Measurements from ENCODE around the gene LMOD2.

Gene LMOD2

GRCh38 chr7:123680580-123680979 lies 24.9 kb downstream of the LMOD2 start:
- H3K27ac ChIP-seq (ENCODE audit: low read depth, low read length), result no peak overlapping the region
- H3K36me3 ChIP-seq (ENCODE audit: control insufficient read depth, insufficient read depth, low read length), result peaks cover 3% of the 10 kb centered on the region
- no peak overlapping the region for H3K4me3 ChIP-seq (ENCODE audit: low read length)
- H3K4me1 ChIP-seq (ENCODE audit: control insufficient read depth, insufficient read depth, low read length), result no peaks in the 10 kb centered on the region
- H3K9ac ChIP-seq (ENCODE audit: low read length), result no peak overlapping the region
- H3K27me3 ChIP-seq (ENCODE audit: control insufficient read depth, insufficient read depth, low read length), result no peaks in the 10 kb centered on the region

GRCh38 chr7:123681561-123681960 lies 25.9 kb downstream of the LMOD2 start:
- Histone ChIP-seq H3K9ac (ENCODE audit: low read length) (no peak overlapping the region), H3K4me1 (ENCODE audit: control insufficient read depth, insufficient read depth, low read length) (no peaks in the 10 kb centered on the region), H3K27me3 (ENCODE audit: control insufficient read depth, insufficient read depth, low read length) (no peaks in the 10 kb centered on the region), H3K27ac (ENCODE audit: low read depth, low read length) (no peak overlapping the region), H3K4me3 (ENCODE audit: low read length) (no peak overlapping the region), H3K36me3 (ENCODE audit: control insufficient read depth, insufficient read depth, low read length) (peaks cover 3% of the 10 kb centered on the region)

- Histone ChIP-seq H3K4me1 (ENCODE audit: control insufficient read depth, insufficient read depth, low read length) (no peaks in the 10 kb centered on the region), H3K9ac (ENCODE audit: low read length) (no peak overlapping the region), H3K27me3 (ENCODE audit: control insufficient read depth, insufficient read depth, low read length) (no peaks in the 10 kb centered on the region), H3K36me3 (ENCODE audit: control insufficient read depth, insufficient read depth, low read length) (peaks cover 3% of the 10 kb centered on the region), H3K4me3 (ENCODE audit: low read length) (no peak overlapping the region), H3K27ac (ENCODE audit: low read depth, low read length) (no peak overlapping the region)
These were observed 27.0 kb downstream of the LMOD2 start for GRCh38 chr7:123682690-123683089.

GRCh38 chr7:123687161-123687560 lies 31.5 kb downstream of the LMOD2 start:
- peaks cover 9% of the 10 kb centered on the region for H3K36me3 ChIP-seq (ENCODE audit: control insufficient read depth, insufficient read depth, low read length)
- H3K27me3 ChIP-seq (ENCODE audit: control insufficient read depth, insufficient read depth, low read length), result no peaks in the 10 kb centered on the region
- no peak overlapping the region for H3K27ac ChIP-seq (ENCODE audit: low read depth, low read length)
- no peak overlapping the region for H3K4me3 ChIP-seq (ENCODE audit: low read length)
- H3K4me1 ChIP-seq (ENCODE audit: control insufficient read depth, insufficient read depth, low read length), result no peaks in the 10 kb centered on the region
- no peak overlapping the region for H3K9ac ChIP-seq (ENCODE audit: low read length)

- Histone ChIP-seq H3K4me1 (ENCODE audit: control insufficient read depth, insufficient read depth, low read length) (no peaks in the 10 kb centered on the region), H3K36me3 (ENCODE audit: control insufficient read depth, insufficient read depth, low read length) (peaks cover 9% of the 10 kb centered on the region), H3K27ac (ENCODE audit: low read depth, low read length) (no peak overlapping the region), H3K27me3 (ENCODE audit: control insufficient read depth, insufficient read depth, low read length) (no peaks in the 10 kb centered on the region), H3K9ac (ENCODE audit: low read length) (no peak overlapping the region), H3K4me3 (ENCODE audit: low read length) (no peak overlapping the region)
These were observed 32.1 kb downstream of the LMOD2 start for GRCh38 chr7:123687727-123688126.

GRCh38 chr7:123689250-123689649 lies 33.6 kb downstream of the LMOD2 start:
- Histone ChIP-seq H3K4me1 (ENCODE audit: control insufficient read depth, insufficient read depth, low read length) (no peaks in the 10 kb centered on the region), H3K27ac (ENCODE audit: low read depth, low read length) (no peak overlapping the region), H3K36me3 (ENCODE audit: control insufficient read depth, insufficient read depth, low read length) (peaks cover 9% of the 10 kb centered on the region), H3K9ac (ENCODE audit: low read length) (no peak overlapping the region), H3K4me3 (ENCODE audit: low read length) (no peak overlapping the region), H3K27me3 (ENCODE audit: control insufficient read depth, insufficient read depth, low read length) (no peaks in the 10 kb centered on the region)

GRCh38 chr7:123690550-123690949 lies 34.9 kb downstream of the LMOD2 start:
- Histone ChIP-seq H3K27ac (ENCODE audit: low read depth, low read length) (no peak overlapping the region), H3K9ac (ENCODE audit: low read length) (no peak overlapping the region), H3K4me3 (ENCODE audit: low read length) (no peak overlapping the region), H3K4me1 (ENCODE audit: control insufficient read depth, insufficient read depth, low read length) (no peaks in the 10 kb centered on the region), H3K36me3 (ENCODE audit: control insufficient read depth, insufficient read depth, low read length) (peaks cover 8% of the 10 kb centered on the region), H3K27me3 (ENCODE audit: control insufficient read depth, insufficient read depth, low read length) (no peaks in the 10 kb centered on the region)

- Histone ChIP-seq H3K27me3 (ENCODE audit: control insufficient read depth, insufficient read depth, low read length) (no peaks in the 10 kb centered on the region), H3K4me1 (ENCODE audit: control insufficient read depth, insufficient read depth, low read length) (no peaks in the 10 kb centered on the region), H3K4me3 (ENCODE audit: low read length) (no peak overlapping the region), H3K27ac (ENCODE audit: low read depth, low read length) (no peak overlapping the region), H3K9ac (ENCODE audit: low read length) (no peak overlapping the region), H3K36me3 (ENCODE audit: control insufficient read depth, insufficient read depth, low read length) (peaks cover 10% of the 10 kb centered on the region)
These were observed 36.8 kb downstream of the LMOD2 start for GRCh38 chr7:123692471-123692877.

- Histone ChIP-seq H3K36me3 (ENCODE audit: control insufficient read depth, insufficient read depth, low read length) (peaks cover 5% of the 10 kb centered on the region), H3K27me3 (ENCODE audit: control insufficient read depth, insufficient read depth, low read length) (no peaks in the 10 kb centered on the region), H3K4me3 (ENCODE audit: low read length) (no peak overlapping the region), H3K4me1 (ENCODE audit: control insufficient read depth, insufficient read depth, low read length) (no peaks in the 10 kb centered on the region), H3K27ac (ENCODE audit: low read depth, low read length) (no peak overlapping the region), H3K9ac (ENCODE audit: low read length) (no peak overlapping the region)
These were observed 40.4 kb downstream of the LMOD2 start for GRCh38 chr7:123695944-123696677.

- Histone ChIP-seq H3K27me3 (ENCODE audit: control insufficient read depth, insufficient read depth, low read length) (no peaks in the 10 kb centered on the region), H3K36me3 (ENCODE audit: control insufficient read depth, insufficient read depth, low read length) (peaks cover 4% of the 10 kb centered on the region), H3K4me1 (ENCODE audit: control insufficient read depth, insufficient read depth, low read length) (no peaks in the 10 kb centered on the region), H3K27ac (ENCODE audit: low read depth, low read length) (no peak overlapping the region), H3K4me3 (ENCODE audit: low read length) (no peak overlapping the region), H3K9ac (ENCODE audit: low read length) (no peak overlapping the region)
These were observed 49.7 kb downstream of the LMOD2 start for GRCh38 chr7:123705211-123705901.

GRCh38 chr7:123709525-123709924 lies 53.9 kb downstream of the LMOD2 start:
- Histone ChIP-seq H3K4me1 (ENCODE audit: control insufficient read depth, insufficient read depth, low read length) (no peaks in the 10 kb centered on the region), H3K9ac (ENCODE audit: low read length) (no peak overlapping the region), H3K27me3 (ENCODE audit: control insufficient read depth, insufficient read depth, low read length) (no peaks in the 10 kb centered on the region), H3K27ac (ENCODE audit: low read depth, low read length) (no peak overlapping the region), H3K4me3 (ENCODE audit: low read length) (no peak overlapping the region), H3K36me3 (ENCODE audit: control insufficient read depth, insufficient read depth, low read length) (peaks cover 4% of the 10 kb centered on the region)

GRCh38 chr7:123710683-123711082 lies 55.0 kb downstream of the LMOD2 start:
- no peaks in the 10 kb centered on the region for H3K27me3 ChIP-seq (ENCODE audit: control insufficient read depth, insufficient read depth, low read length)
- no peak overlapping the region for H3K9ac ChIP-seq (ENCODE audit: low read length)
- H3K36me3 ChIP-seq (ENCODE audit: control insufficient read depth, insufficient read depth, low read length), result peaks cover under 1% of the 10 kb centered on the region
- no peak overlapping the region for H3K27ac ChIP-seq (ENCODE audit: low read depth, low read length)
- H3K4me3 ChIP-seq (ENCODE audit: low read length), result no peak overlapping the region
- H3K4me1 ChIP-seq (ENCODE audit: control insufficient read depth, insufficient read depth, low read length), result no peaks in the 10 kb centered on the region

- no peak overlapping the region for H3K9ac ChIP-seq (ENCODE audit: low read length)
- no peak overlapping the region for H3K27ac ChIP-seq (ENCODE audit: low read depth, low read length)
- no peaks in the 10 kb centered on the region for H3K36me3 ChIP-seq (ENCODE audit: control insufficient read depth, insufficient read depth, low read length)
- no peaks in the 10 kb centered on the region for H3K27me3 ChIP-seq (ENCODE audit: control insufficient read depth, insufficient read depth, low read length)
- no peak overlapping the region for H3K4me3 ChIP-seq (ENCODE audit: low read length)
- no peaks in the 10 kb centered on the region for H3K4me1 ChIP-seq (ENCODE audit: control insufficient read depth, insufficient read depth, low read length)
These were observed 56.2 kb downstream of the LMOD2 start for GRCh38 chr7:123711832-123712293.
